ENCODE data around the gene LRRC32.
"Not testable (repeated sequence)": the region's sequence is repeated elsewhere in the genome, so short reads cannot be mapped to it uniquely, and the experiment has no call there.

DNA sequence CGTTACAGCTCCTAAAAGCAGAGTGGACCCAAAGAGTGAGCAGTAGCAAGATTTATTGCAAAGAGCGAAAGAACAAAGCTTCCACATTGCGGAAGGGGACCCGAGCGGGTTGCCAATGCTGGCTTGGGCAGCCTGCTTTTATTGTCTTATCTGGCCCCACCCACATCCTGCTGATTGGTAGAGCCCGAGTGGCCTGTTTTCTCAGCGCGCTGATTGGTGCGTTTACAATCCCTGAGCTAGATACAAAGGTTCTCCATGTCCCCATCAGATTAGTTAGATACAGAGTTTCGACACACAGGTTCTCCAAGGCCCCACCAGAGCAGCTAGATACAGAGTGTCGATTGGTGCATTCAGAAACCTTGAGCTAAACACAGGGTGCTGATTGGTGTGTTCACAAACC is 62.3 kb downstream of the LRRC32 start:
- TF ChIP-seq, protein P1, sequence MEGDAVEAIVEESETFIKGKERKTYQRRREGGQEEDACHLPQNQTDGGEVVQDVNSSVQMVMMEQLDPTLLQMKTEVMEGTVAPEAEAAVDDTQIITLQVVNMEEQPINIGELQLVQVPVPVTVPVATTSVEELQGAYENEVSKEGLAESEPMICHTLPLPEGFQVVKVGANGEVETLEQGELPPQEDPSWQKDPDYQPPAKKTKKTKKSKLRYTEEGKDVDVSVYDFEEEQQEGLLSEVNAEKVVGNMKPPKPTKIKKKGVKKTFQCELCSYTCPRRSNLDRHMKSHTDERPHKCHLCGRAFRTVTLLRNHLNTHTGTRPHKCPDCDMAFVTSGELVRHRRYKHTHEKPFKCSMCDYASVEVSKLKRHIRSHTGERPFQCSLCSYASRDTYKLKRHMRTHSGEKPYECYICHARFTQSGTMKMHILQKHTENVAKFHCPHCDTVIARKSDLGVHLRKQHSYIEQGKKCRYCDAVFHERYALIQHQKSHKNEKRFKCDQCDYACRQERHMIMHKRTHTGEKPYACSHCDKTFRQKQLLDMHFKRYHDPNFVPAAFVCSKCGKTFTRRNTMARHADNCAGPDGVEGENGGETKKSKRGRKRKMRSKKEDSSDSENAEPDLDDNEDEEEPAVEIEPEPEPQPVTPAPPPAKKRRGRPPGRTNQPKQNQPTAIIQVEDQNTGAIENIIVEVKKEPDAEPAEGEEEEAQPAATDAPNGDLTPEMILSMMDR (IDR thresholded peaks at IDR 0.05) = not testable (repeated sequence)
- TF ChIP-seq POLR2A (IDR thresholded peaks at IDR 0.05) = not testable (repeated sequence)

All from thyroid gland (tissue), 4 donors.